Daoy (cell line): Measurements from ENCODE around the gene FABP7. TPM values are rescaled to one million over a fixed set of nuclear protein-coding genes. Genes with fewer than 3 reads are reported as not detected.
"Not testable (repeated sequence)": the region's sequence is repeated elsewhere in the genome, so short reads cannot be mapped to it uniquely, and the experiment has no call there.

Source experiments
- DNase-seq: peaks from one replicate; pipeline ENCODE4 v3.0.0-alpha.2; 2015; ENCODE audit warnings: low read depth
- total RNA-seq: library from RNA; depleted of rRNA; stranded (reverse); fragments of >200 nt; shearing (Covaris generic); gene quantifications from 2 replicates; pipeline ENCODE4 v1.2.3, GENCODE V29; 2014; rRNA removed

FABP7 gene
- not detected in 2 replicates for total RNA-seq

DNA sequence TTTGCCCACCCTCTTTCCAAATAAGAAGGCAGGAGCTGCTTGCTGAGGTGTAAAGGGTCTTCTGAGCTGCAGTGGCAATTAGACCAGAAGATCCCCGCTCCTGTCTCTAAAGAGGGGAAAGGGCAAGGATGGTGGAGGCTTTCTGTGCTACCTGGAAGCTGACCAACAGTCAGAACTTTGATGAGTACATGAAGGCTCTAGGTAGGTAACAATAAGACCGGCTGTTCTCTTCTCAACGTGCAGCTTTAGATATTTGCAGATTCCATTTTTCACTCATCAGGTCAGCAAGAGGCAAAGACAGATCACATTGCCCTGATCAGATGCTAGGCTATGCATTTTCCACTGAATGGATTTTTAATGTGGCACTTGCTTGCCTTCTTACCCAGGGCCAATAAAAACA, at the start of gene FABP7:
FABP7 (plus strand) TSS at position 50 of the 400 bp plus-strand sequence; CDS start at position 129, 79 bp downstream.
- DNase-seq = no peak

DNA sequence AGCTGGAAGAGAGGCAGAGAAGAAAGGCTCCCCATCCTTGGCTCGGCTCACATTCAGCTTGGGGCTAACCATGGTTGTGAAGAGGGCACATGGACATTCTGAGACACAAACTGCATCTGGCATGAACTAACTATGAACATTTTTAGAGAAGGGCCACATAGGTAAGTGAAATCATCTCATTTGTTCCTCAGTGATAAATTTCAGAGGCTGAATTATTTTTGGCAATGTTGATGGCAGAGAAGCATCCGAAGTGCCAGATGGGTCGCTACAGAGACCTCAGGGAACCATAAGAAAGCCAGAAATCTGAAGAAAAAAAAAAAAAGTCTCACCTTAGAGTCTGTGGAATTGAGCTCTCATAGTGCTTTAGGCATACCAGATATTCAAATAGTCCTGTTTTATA, 49.2 kb upstream of the FABP7 start:
- DNase-seq = no peak

DNA sequence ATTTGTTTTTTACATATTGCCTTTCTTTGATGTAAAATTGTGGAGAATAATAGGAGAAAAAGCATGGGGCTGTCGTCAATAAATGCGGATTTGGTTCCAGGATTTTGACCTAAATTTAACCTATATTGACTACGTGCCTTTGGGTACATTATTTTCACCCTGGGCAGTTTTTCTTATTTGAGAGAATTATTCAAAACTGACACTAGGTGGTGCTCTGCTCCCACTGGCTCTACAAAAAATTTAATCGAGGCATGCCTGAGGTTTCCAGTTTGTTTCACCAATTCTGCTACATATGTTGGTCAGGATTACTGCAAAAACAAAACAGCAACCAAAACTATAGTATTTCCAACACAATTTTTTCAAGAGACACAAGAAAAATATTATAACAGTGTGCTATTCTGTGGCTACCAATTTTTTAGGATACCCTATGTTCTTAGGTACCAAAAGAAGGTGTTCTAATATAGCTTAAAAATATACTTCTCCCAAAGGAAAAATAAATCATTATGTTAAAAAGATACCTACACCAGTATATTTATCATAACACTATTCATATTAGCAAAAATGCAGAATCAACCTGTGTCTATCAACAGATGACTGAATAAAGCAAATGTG, 48.6 kb upstream of the FABP7 start:
- peak; percentile 17 for DNase-seq

DNA sequence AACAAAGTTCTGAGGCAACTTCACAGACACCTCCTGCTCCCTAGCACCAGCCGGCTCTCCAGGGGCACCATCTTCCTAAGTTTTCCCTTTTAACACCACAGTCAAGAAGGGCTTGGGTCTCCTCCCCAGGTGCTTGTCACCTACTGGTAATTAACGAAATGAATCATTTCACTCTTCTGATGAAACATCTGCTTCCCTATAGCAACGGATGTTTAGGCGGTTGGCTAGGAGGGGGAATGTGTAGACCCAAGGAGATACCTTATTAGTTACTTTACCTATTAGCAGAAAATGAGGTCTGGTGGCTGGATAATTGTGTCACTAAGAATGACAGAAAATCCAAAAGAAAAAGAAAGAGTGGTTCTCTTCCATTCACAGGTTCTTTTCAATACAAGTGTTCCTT, 46.3 kb upstream of the FABP7 start:
- no peak for DNase-seq

DNA sequence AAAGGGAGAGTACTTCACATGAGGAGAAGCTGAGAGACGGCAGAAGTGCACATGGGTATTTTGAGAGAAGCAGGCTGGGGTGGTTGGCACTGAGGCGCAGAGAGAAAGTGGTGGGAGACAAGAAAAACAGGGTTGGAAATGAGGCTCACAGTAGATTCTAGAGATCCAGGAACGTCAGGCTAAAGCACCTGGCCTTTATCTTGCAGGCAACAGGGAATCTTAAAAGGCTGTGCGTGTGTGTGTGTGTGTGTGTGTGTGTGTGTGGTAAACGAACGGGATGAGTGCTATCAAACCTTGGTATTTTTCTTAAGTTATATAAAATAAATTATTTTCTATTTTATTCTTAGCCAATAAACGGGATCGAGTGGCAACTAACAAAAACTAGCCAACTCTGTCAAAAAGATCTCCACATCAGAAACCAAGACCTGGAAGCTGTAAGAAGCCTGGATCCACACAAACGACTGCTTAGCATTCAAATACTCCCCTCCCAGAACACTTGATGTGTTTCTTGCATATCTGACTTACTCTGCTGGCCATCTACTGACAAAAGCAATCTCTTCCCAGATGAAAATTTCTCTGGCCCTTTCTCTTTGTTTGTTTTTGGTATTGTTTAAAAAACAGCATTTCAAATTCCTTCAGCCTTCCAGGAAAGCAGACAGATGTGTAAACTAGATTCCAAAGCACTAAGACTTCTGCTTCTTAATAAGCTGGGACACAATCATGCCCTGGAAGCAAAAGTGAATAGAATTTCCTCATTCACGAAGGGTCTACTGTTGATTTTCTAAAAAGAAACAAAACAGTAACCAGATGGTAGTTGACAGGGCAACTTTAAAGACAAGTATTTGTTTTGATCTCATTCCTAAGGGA, 44.8 kb upstream of the FABP7 start:
- DNase-seq = no peak

DNA sequence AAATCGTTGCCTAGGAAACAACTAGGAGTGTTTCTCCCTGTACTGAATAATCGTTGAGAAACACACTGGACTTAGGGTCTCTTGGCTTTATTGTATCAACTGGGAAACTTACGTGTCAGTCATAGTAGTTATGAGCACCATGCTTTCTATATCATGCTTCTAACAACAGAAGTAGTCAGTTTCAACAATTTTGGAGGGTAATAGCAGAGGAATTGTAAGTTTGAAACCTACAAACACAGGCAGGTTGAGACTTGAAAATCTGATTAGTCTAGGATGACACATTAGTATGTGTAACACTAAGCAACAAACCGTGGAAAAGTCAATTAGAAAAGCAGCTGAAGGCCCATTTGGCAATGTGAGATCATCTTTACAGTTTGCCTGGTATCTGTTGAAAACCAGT, 43.9 kb upstream of the FABP7 start:
- DNase-seq = no peak

DNA sequence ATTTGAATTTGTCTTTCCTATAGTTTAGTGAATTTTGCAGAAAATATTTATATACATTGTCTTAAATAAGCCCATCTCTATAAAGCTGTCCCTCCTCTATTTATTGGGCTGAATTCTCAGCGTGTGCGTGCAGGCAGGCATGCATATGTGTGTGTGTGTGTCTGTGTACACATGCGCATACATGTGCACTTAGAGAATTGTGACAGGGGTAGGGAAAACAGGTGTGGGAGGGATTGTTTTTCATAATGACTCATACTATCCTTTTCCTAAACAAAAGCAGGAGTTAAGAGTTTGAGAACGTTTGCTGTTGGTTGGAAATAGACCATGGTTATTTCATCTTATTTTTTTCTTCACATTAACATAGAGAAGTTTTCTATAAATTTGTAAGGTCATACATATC, 43.4 kb upstream of the FABP7 start:
- DNase-seq = no peak

DNA sequence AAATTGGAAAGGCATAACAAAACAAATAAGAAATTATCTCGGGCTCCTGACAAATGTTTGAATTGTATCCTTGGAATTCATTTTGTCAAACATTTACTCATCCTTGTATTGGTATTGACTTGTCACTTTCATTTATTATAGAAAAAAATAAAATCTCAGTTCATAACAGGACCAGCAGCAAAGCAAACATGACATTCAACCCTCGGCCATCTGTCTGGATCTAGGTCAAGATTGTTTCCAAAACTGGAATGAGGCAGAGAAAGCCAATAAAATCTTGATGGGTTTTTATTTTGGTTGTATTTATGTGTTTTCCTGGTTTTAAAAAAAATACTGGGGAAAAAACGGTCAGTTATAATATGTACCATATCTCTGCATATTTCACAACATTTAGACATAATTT, 42.9 kb upstream of the FABP7 start:
- DNase-seq = no peak

DNA sequence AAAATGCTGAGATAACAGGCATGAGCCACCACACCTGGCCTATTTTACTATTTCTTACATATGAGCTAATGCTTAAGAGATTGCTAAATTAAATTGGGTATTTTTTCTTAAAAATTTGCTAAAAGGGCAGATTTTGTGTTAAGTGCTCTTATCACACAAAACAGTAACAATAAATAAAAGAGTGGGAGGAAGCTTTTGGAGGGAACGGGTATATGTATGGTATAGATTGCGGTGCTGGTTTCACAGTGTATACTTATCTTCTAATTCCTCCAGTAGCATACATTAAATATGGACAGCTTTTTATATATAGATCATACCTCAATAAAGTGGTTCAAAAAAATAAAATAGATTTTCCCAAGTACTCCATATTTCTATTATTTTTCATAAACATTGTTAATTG, 39.4 kb upstream of the FABP7 start:
- no peak for DNase-seq

DNA sequence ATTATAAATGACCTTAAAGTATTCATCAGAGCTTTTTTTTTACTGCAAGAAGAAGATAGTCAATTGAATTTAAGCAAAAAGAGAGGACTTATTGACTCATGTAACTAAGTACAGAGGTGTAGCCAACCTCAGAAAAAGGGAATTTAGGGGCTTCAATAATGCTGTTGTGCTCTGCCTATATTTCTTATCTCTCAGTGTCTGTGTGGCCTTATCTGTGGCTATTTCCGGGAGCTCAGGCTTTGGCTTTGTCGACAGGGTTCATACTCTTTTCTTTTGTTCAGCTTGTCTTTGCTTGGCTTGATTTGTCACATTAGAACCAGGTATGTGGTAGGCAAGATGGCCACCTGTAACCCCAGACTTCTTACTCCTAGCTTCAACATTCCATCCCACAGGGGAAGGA, 38.6 kb upstream of the FABP7 start:
- no peak for DNase-seq

DNA sequence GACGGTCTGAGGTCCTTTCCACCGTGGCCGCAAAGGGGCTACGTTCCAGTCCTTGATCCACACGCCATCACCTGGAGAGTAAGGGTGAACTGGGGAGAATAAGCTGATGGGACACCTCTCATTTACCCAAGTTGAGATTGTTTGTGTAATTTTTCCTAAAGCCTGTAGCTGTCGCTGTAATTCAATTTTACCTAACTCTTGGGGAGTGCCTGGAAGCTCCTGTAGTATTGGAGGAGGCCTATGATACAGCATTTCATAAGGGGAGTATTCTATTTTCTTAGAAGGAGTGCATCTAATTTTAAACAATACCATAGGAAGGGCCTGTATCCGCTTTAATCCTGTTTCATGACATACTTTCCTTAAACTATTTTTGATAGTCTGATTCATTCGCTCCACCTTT, 35.3 kb upstream of the FABP7 start:
- DNase-seq = not testable (repeated sequence)

DNA sequence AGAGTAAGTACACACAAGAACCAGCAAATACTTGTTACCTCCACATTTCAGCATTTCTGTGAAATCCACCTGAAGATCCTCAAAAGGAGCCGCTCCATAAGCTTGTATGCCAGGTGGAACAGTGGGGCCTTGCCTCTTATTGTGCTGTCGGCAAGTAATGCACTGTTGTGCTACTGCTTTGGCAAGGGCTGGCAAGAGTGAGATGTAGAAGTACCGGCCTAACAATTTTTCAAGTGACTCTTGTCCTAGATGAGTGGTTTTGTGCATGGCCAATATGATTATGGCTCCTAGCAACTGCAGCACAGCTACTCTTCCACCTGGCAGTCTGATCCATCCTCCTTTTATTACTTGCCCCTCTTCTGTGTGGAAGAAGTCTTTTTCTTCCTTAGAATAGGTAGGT, 34.7 kb upstream of the FABP7 start:
- DNase-seq = not testable (repeated sequence)

DNA sequence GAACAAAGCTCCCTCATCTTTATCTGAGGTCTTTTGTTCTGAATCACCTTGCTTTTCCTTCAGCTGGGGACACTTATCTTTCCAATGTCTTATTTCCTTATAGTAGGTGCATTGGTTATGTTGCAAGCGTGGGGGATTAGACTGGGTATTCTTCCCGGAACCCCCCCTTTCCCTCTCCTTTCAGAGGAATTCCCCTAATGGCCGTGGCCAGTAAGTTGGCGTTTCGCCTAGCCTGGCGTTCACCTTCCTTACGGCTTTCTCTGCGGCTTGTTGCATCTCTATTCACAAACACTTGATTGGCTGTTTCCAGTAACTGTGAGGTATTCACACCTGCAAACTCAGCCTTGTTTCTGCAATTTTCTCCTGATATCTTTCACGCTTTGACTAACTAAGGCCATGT, 32.8 kb upstream of the FABP7 start:
- no peak for DNase-seq

DNA sequence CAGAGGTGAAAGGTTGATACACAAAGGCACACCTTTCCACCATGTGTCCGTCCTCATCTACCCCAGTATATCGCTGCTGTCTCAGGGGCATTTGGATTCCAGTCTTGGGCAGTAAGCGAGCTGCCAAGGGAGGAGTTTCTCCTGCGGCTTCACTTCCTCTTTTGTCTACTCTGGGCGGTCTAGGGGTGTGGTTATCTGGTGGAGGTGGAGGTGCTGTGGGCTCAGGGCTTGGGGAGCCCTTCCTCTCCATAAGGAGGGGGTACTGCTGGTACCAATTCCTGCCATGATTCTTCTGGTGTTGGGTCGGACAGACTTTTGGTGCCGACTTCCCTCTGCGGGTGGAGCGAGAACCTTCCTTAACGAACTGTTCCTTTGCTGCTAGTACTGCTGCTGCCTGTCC, 31.9 kb upstream of the FABP7 start:
- no peak for DNase-seq

DNA sequence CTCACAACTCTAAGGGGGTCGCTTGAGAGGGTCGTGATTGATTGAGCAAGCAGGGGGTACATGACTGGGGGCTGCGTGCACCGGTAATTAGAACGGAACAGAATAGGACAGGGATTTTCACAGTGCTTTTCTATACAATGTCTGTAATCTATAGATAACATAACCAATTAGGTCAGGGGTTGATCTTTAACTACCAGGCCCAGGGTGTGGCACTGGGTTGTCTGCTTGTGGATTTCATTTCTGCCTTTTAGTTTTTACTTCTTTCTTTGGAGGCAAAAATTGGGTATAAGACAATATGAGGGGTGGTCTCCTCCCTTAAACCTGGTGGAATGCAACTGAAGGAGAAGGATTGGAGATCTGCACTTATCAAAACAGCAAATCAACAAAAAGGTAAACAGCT, 30.6 kb upstream of the FABP7 start:
- not testable (repeated sequence) for DNase-seq

DNA sequence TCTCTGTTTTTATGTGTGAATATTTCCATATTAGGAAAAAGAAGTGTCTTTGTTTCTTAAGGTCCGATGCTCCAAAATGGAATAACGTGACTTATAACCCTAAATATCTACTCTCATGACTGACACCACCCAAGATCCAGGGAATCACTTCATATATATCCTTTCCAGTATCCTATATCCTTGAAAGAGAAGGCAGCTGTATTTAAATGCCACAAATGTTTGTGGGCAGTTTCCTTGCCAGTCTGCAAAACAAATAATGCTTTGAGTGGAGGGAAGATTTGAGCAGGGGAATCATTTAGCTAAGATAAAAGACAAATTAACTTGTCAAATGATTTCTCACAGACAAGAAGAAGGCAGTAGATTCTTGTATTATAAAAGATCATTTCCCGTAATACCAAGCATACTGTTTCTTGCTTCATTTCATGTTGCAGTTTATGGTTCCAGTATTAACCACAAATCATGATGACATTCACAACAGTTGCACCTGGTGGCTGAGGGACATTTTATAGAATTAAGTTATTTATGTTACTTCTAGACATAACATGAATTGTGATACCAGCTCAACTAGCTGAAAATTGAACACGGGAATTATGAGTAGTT, 30.0 kb upstream of the FABP7 start:
- no peak for DNase-seq

DNA sequence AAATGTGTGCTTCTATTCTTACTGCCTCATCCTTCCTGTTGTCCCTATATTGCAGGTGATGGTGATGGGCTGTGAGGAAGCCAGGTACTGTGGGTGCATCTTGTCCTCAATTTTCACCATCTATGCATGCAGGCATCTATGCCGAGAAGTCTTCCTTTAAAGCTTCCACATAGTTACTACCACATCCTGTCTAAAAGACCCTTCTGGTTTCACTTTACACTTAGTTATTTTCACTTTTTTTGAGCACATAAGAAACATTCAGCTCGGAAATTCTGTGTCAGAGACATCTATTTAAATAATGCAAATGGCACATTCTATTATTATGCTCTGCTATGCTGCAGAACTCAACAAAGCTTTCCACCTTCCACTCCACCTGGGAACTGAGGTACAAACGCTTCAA, 28.2 kb upstream of the FABP7 start:
- no peak for DNase-seq

DNA sequence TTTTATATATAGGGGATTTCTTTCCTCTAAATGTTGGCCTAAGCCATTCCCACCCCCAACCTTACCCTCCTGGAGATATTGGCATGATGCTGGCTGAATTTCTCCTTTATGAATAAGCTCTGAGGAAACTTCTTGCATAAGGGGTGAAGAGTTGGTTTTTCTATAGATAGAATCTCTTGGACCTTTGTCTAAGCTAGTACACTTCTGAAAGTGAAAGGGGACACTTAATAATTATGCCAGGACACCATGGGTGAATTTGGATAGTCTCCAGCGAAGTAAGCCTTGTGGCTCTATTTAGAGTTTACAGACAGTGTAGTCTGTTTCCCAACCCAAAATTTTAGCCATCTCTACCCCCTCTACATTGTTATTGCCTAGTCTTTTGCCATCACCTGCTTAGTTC, 27.1 kb upstream of the FABP7 start:
- DNase-seq = no peak

DNA sequence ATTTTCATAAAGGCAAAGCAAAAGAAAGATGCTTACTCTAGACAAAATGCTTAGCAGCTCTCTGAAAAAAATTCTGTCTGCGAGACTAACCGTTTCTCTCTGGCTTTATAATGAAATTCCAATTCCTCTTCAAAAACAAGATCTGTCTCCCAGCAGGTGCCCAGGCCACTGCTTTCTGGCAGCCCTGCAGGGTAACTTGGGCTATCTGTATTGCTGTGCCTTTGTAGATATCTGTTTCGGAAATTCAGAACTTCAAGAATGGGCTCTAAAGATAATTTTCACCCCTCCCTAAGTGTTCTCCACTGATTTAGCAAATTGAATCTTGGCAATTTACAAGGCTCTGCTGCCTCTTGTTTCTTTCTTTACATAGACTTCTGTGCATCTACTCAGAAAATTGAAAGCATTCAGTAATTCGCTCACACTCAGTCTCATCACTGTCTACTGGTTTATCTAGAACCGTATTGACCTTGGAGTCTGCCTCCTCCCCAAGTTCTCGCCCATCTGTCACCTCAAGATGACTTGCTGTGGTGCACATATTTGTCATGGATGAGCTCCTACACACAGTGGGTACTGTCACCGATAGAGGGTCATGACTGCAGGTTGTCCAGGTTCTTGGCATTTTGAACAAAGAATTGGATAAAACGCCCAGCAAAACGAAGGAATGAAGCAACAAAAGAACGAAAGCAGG, 26.4 kb upstream of the FABP7 start:
- DNase-seq = no peak

DNA sequence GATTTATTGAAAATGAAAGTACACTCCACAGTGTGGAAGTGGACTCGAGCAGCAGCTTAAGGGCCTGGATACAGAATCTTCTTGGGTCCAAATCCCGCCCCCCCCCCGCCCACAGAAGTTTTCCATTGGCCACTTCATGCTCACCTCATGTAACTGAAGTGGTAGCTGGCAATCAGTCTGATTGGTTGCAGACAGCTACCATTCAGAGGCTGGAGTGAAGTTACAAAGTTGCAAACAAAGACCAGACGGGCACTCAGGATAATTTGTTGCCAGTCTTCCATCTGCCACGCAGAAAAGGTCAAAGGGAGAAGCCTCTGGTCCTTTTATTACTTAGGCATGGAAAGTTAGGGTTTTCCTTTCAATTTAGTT, 25.8 kb upstream of the FABP7 start:
- DNase-seq = peak; percentile 17

DNA sequence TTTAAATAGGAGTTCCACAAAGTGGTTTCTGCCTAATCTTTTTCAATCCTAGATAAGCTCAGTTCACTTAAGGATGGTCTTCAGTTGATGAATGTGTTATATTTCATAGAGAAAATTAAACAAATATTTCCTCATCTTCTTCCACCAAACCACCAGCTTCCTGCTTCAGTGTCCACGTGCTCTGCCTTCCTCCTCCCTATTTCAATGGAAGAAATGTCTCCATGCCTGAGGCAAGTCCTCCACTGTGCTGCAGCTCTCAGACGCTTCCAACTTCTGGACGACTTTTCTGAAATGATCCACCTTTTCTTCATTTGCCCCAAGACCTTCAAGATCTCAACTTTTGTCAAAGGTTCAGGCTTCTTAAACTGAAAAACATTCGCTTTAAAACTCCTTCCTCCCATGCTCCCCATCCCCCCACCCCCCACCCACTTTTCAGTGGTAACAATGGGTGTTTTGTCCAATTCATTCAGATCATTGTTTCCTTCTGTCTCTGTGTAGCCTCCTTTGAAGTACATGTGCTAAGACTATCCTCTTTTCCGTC, 25.3 kb upstream of the FABP7 start:
- no peak for DNase-seq

DNA sequence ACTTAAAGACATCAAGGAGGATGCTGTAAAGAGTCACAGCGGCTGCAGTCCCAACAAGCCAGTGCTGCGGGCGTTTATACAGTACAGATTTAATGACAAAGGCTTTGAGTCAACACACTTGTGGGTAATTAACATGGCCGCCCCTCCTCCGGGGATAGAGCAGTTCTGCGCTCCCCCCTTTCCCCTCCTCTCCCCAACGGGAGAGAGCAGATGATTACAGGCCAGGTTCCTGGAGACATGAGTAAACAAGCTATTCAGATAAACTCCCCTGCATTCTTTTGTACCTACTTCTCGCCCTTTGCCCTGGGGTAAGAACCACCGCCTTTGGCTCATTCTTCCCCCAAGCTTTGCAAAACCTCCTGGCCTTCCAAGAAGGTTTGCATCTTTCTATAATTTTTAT, 23.6 kb upstream of the FABP7 start:
- DNase-seq = no peak
